PFSK-1 (cell line): ENCODE results near the gene FADS3.

Source experiments
- FOXP2 ChIP-seq: optimal IDR thresholded peaks from 2 replicates; pipeline ENCODE3; 2011; ENCODE audit warnings: borderline replicate concordance, control low read depth, inconsistent platforms; ENCODE audit not compliant: insufficient read depth; ENCODE audit errors: extremely low read length, extremely low read depth
- POLR2AphosphoS5 ChIP-seq: IDR thresholded peaks from 2 replicates; pipeline ENCODE4 v1.6.1; 2012; ENCODE audit warnings: low read depth, mild to moderate bottlenecking, control low read depth, low read length, moderate library complexity
- REST ChIP-seq, 2 experiments: IDR thresholded peaks; 2 replicates each; pipeline versions ENCODE4 v1.6.1 to v1.8.0; 2011 to 2012; ENCODE audit warnings: low read depth in 2 of 2, low read length in 2 of 2, control low read depth in 1 of 2, inconsistent platforms in 1 of 2, mild to moderate bottlenecking in 1 of 2, moderate library complexity in 1 of 2; ENCODE audit not compliant: insufficient read depth in 1 of 2
- SIN3A ChIP-seq: IDR thresholded peaks from 2 replicates; pipeline ENCODE4 v1.6.1; 2012; ENCODE audit warnings: mild to moderate bottlenecking, low read length, moderate library complexity, borderline replicate concordance; ENCODE audit not compliant: insufficient read depth
- TAF1 ChIP-seq: IDR thresholded peaks from 2 replicates; pipeline ENCODE4 v1.6.1; 2012; ENCODE audit warnings: low read length, control low read depth, borderline replicate concordance; ENCODE audit not compliant: insufficient read depth

FADS3 gene

GRCh38 chr11:61841636-61842527, 49.5 kb downstream of the FADS3 start:
- TF ChIP-seq FOXP2 (no peak), REST (IDR thresholded peaks at IDR 0.05; ENCODE audit: insufficient read depth in 1 of 2, low read depth in 2 of 2, low read length in 2 of 2) (no peak), POLR2AphosphoS5 (no peak), SIN3A (no peak), TAF1 (no peak)

GRCh38 chr11:61840371-61840770, 51.0 kb downstream of the FADS3 start:
- no peak for TF ChIP-seq TAF1
- no peak for TF ChIP-seq FOXP2
- TF ChIP-seq SIN3A, result no peak
- no peak for TF ChIP-seq POLR2AphosphoS5
- no peak for TF ChIP-seq REST (IDR thresholded peaks at IDR 0.05; ENCODE audit: insufficient read depth in 1 of 2, low read depth in 2 of 2, low read length in 2 of 2)

GRCh38 chr11:61839742-61840141, 51.6 kb downstream of the FADS3 start:
- no peak for TF ChIP-seq FOXP2
- TF ChIP-seq REST (IDR thresholded peaks at IDR 0.05; ENCODE audit: insufficient read depth in 1 of 2, low read depth in 2 of 2, low read length in 2 of 2), result no peak
- TF ChIP-seq SIN3A, result no peak
- TF ChIP-seq POLR2AphosphoS5, result no peak
- no peak for TF ChIP-seq TAF1

GRCh38 chr11:61838921-61839320, 52.4 kb downstream of the FADS3 start:
- TF ChIP-seq SIN3A (no peak), POLR2AphosphoS5 (no peak), REST (IDR thresholded peaks at IDR 0.05; ENCODE audit: insufficient read depth in 1 of 2, low read depth in 2 of 2, low read length in 2 of 2) (no peak), FOXP2 (no peak), TAF1 (no peak)

GRCh38 chr11:61838501-61838900, 52.8 kb downstream of the FADS3 start:
- no peak for TF ChIP-seq REST (IDR thresholded peaks at IDR 0.05; ENCODE audit: insufficient read depth in 1 of 2, low read depth in 2 of 2, low read length in 2 of 2)
- no peak for TF ChIP-seq SIN3A
- no peak for TF ChIP-seq POLR2AphosphoS5
- TF ChIP-seq TAF1, result no peak
- no peak for TF ChIP-seq FOXP2
